ENCODE data around the gene SHKBP1.

- TF ChIP-seq CTCF (IDR thresholded peaks at IDR 0.05; ENCODE audit: borderline replicate concordance, extremely low read depth, low read length, poor library complexity, severe bottlenecking) (no peak), EZH2 (IDR thresholded peaks at IDR 0.05; ENCODE audit: borderline replicate concordance, low read depth, low read length, severe bottlenecking) (no peak)
Observed at GRCh38 chr19:40603071-40603388, 26.4 kb downstream of the SHKBP1 start.

Measured in DND-41 (cell line).